Ovary (tissue), 3 donors: Measurements from ENCODE around the gene IGHMBP2.

Experiments
- CTCF ChIP-seq, 3 donors: fragments of 450-650 bp in 2 of 3; fragments of 200-600 bp in 1 of 3; IDR thresholded peaks; one replicate each; pipeline versions ENCODE4 v1.5.1 to v1.8.0; 2016 to 2022; ENCODE audit warnings: antibody characterized with exemption in 3 of 3, mild to moderate bottlenecking in 1 of 3
- EP300 ChIP-seq: sonication (generic); formaldehyde crosslinking; IDR thresholded peaks from one replicate; pipeline ENCODE4 v1.6.1; 2017; ENCODE audit warnings: antibody characterized with exemption
- POLR2A ChIP-seq: fragments of 450-650 bp; IDR thresholded peaks from one replicate; pipeline ENCODE4 v1.6.1; 2017; ENCODE audit warnings: antibody characterized with exemption, mild to moderate bottlenecking, moderate library complexity
- donor health status: DM: no; HTN: no; CAD: no.

DNA sequence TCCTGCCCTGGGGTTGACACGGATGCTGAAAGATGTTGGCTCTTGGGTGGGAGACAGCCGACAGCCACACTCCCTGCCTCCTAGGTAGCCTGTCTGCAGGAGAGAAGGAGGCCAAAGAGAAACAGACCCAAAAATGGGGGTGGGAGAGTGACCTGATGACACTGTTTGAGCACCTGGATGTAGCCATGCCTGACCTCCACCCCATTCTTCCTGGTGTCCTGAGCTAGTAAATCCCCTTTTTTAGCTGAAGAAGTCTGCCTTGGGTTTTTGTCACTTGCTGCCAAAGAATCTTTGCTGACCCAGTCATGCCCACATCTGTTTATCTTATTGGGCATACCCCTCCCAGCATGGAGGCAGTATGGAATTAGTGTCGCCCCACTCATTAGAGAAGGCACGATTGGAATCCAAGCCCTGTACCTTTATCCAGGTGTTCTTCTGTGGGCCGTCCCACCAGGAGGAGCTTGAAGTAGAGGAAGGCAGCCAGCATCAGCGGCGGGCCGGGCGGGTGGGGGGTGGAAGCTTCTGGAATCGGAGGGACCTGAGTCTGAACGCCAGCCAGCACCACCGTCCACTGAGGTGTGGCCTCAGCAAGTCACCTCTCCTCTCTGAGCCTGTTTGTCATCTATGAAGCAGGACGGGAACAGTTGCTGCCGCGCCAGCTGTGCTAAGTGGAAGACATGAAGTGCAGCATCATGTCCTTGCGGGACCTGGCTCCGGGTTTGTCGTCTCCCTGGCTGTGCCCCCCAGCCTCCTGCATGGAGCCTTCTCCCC lies 37.8 kb downstream of the IGHMBP2 start:
- no peak for TF ChIP-seq CTCF (IDR thresholded peaks at IDR 0.05)
- TF ChIP-seq POLR2A, result no peak
- TF ChIP-seq EP300, result no peak
